Measurements from ENCODE around the gene SLC7A1. TPM values are rescaled to one million over a fixed set of nuclear protein-coding genes. Genes with fewer than 3 reads are reported as not detected.

The SLC7A1 gene
- total RNA-seq, 1 experiment from 2014 or later = 84.5 TPM

GRCh38 chr13:29465741-29466293 lies 129.7 kb downstream of the SLC7A1 start (continued):
- TF ChIP-seq ZNF532 (CRISPR knock-in tag; IDR thresholded peaks at IDR 0.05; ENCODE audit: borderline replicate concordance) = no peak

GRCh38 chr13:29464105-29464679 lies 131.3 kb downstream of the SLC7A1 start:
- Mint-ChIP-seq H3K36me3 (no peaks in the 10 kb centered on the region), H3K27ac (no peak overlapping the region), H3K9me3 (0 out of 2 replicates have a peak, but pooled peaks cover 3% of the 10 kb centered on the region), H3K4me3 (no peak overlapping the region), H3K4me1 (no peaks in the 10 kb centered on the region), H3K27me3 (ENCODE audit: low read depth) (no peaks in the 10 kb centered on the region)
- ChIA-PET CTCF (interaction anchor here (1.7 to 1.9 kb wide), 2 partner anchors 9 to 249 kb away, joined by 5 to 13 read pairs; no protein-coding TSS in a partner anchor), POLR2A (no interaction called here)
- DNase-seq (ENCODE audit: low spot score) (no peak), ATAC-seq (peak; percentile 22; the same call in 1 of the 2 replicates)
- TF ChIP-seq ZNF281 (CRISPR knock-in tag; IDR thresholded peaks at IDR 0.05) (no peak), JUN (CRISPR knock-in tag; IDR thresholded peaks at IDR 0.05) (no peak), FOXP4 (CRISPR knock-in tag; IDR thresholded peaks at IDR 0.05) (no peak), SMAD3 (CRISPR knock-in tag; IDR thresholded peaks at IDR 0.05; ENCODE audit: borderline replicate concordance) (no peak), HMGA2 (CRISPR knock-in tag; IDR thresholded peaks at IDR 0.05) (no peak), OVOL2 (CRISPR knock-in tag; IDR thresholded peaks at IDR 0.05; ENCODE audit: borderline replicate concordance) (no peak)

- Mint-ChIP-seq H3K27ac (no peak overlapping the region), H3K9me3 (peaks cover 14% of the 10 kb centered on the region), H3K4me1 (peaks cover under 1% of the 10 kb centered on the region; the same call in 1 of the 2 replicates), H3K27me3 (ENCODE audit: low read depth) (no peaks in the 10 kb centered on the region), H3K4me3 (no peak overlapping the region), H3K36me3 (no peaks in the 10 kb centered on the region)
- DNase-seq (ENCODE audit: low spot score) = no peak
- POLR2A ChIA-PET = no interaction called here
- ATAC-seq = no peak
- CTCF ChIA-PET = interaction anchor here (2.4 kb wide), 1 partner anchor 12 kb away, joined by 10 read pairs; no protein-coding TSS in a partner anchor
- TF ChIP-seq FOXK1 (CRISPR knock-in tag; IDR thresholded peaks at IDR 0.05) (no peak), IRF2 (CRISPR knock-in tag; IDR thresholded peaks at IDR 0.05; ENCODE audit: borderline replicate concordance, low read depth) (no peak), JUN (CRISPR knock-in tag; IDR thresholded peaks at IDR 0.05) (no peak), NR1H2 (CRISPR knock-in tag; IDR thresholded peaks at IDR 0.05) (no peak), ZSCAN18 (CRISPR knock-in tag; IDR thresholded peaks at IDR 0.05) (no peak), ZNF425 (CRISPR knock-in tag; conservative IDR thresholded peaks at IDR 0.05) (no peak), CDX4 (CRISPR knock-in tag; IDR thresholded peaks at IDR 0.05; ENCODE audit: borderline replicate concordance) (no peak), MAX (CRISPR knock-in tag; IDR thresholded peaks at IDR 0.05) (no peak), E2F1 (CRISPR knock-in tag; IDR thresholded peaks at IDR 0.05) (no peak)
Observed at GRCh38 chr13:29459813-29460355, 135.6 kb downstream of the SLC7A1 start.

All from WTC11 (cell line).